HG03571 (cell line): ENCODE data around the gene VPS8.

Experiments used
- ATAC-seq: cut with Tn5 transposase; IDR thresholded peaks from one replicate; pipeline ENCODE4 v1.9.1; 2021; ENCODE audit not compliant: unreplicated experiment

VPS8 gene

GRCh38 chr3:184811663-184811998 is 335 bp upstream of the VPS8 start:
- no peak for ATAC-seq

DNA sequence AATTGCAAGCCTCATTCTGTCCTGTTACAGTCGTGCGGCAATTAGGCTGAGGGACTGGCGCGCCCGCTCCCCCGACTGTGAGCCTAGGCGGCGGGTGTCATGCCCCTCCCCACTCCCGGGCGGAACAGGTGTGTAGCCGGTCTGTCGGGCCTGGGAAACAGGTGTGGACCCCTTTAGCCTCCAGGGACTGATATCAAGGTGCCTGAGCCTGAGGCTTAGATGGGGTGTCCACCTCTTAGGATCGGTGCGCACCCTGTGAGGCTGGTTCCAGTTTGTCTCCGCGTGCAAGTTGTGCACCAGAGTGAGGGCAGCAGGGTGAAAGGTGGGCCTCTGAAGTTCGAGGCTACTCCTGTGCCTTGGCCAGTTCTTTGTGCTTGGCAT is 686 bp downstream of the VPS8 start:
- peak; percentile 30 for ATAC-seq

- no peak for ATAC-seq
These were observed 1.4 kb downstream of the VPS8 start for GRCh38 chr3:184813357-184813756.

GRCh38 chr3:184814214-184814613 is 2.2 kb downstream of the VPS8 start:
- no peak for ATAC-seq

DNA sequence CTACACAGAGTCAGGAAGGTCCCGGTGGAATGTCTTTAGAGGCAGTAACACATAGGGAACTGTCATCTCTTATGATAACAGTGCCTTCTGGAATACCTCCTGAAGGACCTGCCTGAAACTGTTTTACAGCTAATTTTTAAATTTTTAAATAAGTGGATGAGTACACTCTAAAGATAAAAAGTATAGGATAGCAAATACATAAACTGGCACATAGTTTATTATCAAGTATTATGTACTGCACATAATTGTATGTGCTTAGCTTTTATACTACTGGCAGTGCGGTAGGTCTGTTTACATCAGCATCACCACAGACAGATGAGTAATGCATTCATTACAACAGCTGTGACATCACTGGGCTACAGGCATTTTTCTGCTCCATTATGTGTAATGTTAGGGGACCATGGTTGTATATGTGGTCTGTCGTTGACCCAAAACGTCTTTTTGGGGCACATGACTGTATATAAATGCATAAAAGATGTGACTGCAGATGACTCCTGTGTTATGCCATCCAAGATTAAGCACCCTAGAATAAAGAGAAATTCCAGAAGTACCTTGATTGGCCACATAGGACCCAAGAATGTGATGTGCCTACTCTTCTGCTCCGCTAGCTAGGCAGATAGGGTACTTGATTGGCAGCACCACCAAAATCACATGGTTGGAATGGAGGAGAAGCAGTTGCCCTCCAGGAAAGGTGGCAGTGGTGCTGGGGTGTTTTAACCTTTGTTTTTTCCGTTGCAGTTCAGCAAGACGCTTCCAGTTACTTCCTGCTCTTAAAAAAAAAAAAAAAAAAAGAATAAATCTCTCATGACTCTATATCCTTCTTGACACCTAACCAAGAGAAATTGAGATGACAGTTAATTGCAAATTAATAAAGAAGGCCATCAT is 3.3 kb downstream of the VPS8 start:
- no peak for ATAC-seq

DNA sequence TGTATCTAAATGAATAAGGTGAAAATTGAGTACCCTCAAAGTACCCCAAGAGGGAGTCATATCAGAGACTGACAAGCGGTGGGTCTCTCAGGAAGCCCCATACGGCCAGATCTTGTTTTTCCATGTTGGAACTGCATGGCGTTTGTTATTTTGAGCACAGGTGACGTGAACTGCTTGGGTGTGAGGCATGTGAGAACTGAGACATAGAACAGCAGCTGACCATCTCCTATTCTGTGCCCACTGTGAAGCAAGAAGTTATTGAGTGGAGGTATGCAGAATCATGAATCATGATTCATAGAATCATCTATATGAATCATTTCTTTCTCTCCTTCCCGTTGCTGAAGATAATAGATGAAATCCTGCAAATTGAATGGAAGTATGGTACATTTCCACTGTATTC is 4.6 kb downstream of the VPS8 start:
- no peak for ATAC-seq

DNA sequence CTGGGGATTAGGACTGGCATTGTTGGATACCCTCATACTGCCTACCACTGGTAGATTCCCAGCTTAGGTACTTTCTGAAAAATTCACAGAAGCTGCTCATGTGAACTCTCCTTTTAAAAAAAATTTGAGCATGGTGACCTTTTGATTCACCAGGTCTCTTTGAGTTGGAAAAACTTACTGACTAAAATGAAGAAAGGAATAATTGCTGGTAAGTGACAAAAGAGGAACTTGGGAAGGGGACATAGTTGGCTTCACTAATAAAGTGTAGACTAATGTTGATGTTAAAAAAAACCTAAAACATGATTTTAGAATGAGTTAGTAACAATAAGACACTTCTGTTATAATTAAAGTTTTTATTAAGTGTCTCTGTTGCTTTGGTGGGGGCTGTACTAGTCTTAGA is 8.6 kb downstream of the VPS8 start:
- no peak for ATAC-seq

DNA sequence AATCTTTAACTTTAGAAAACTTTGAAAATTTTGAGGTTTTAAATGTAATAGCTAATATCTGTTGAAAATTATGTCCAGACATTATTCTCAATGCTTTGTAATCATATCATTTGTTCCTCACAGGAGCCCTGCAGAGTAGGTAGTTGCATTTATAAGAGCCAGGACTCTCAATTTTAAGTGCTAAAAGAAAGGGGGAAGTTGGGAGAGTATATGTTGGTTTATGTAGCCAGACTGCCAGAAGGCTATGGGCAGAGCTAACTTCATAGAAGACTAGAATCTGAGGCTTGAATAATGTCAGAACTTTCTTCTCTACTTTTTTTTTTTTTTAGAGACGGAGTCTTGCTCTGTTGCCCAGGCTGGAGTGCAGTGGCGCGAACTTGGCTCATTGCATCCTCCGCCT is 9.1 kb downstream of the VPS8 start:
- ATAC-seq: no peak

- ATAC-seq: no peak
These were observed 10.1 kb downstream of the VPS8 start for GRCh38 chr3:184822081-184822480.

DNA sequence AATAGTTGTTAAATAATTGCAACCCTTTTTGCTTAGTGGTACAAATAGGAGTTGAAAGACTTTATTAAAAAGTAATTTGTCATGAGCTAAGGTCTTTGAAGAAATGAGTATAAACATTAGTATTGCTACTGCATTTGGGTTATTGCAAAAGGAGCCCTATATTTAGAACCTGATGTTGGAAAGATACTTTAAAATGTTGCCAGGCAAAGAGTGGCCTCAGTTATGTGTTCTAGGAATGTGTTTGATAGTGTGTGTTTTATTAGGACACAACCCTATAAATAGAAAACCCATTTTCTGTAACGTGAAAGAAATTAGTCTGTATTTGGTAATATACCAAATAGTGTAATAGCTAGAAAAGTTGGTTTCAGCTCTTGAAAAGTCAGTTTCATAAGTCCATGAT is 10.7 kb downstream of the VPS8 start:
- ATAC-seq: no peak

DNA sequence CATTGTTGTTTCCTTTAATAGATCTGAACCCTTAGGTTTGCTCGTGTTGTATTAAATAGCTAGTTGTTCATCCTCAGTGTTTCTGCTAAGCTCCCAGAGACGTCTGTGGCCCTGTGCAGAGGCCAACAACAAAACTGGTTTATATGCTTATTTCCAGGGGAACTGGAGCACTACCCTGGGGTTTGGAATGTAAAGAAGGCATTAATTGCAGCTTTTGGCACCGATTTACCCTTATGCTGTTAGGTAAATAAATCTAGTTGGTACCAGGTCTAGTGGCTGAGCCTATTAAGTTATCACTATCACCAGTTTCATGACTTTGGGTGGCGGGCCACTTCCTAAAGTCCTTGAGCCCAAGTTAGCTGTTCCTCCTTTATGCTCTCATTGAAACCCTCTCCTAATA is 12.0 kb downstream of the VPS8 start:
- no peak for ATAC-seq

DNA sequence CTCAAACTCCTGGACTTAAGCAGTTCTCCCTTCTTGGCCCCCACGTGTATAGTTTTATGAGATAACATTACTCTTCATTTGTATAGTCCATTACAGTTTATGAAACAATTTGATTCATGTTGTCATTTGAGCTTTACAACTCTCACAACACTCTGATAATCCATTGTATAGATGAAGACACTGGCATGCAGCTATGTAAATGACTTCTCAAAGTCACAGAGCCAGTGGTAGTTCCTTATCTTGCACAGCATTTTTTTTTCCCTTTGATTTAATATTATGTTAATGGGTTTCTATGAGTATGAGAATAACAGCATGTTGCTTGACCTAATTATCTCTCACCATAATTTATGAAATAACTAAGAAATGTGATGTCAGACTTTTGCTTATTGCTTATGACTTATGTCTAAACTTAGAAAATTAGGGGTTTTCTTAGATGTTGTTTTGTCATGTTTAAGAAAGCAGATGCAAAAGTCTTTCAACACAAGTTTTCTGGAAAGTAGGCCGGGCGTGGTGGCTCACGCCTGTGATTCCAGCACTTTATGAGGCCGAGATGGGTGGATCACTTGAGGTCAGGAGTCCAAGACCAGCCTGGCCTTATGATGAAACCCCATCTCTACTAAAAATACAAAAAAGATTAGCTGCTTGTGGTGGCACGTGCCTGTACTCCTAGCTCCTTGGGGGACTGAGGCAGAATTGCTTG is 13.3 kb downstream of the VPS8 start:
- ATAC-seq: no peak

DNA sequence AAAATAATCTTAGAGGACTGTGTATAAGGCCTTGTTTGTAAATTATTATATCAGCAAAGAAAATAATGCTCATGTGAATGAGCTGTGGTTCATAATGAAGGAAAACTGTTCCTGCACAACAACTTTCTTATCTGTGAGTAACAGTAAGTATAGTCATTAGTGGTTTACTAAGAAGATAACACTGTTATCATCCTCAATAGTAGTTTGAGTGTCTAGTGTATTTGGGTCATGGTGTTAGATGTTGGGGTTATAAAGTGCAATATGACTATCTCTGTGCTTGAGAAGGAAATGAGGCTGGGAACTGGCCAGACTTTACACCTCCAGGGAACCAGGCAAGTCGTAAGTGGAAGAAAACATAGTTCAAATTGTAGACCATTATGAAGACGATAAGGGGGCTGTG is 15.6 kb downstream of the VPS8 start:
- no peak for ATAC-seq

DNA sequence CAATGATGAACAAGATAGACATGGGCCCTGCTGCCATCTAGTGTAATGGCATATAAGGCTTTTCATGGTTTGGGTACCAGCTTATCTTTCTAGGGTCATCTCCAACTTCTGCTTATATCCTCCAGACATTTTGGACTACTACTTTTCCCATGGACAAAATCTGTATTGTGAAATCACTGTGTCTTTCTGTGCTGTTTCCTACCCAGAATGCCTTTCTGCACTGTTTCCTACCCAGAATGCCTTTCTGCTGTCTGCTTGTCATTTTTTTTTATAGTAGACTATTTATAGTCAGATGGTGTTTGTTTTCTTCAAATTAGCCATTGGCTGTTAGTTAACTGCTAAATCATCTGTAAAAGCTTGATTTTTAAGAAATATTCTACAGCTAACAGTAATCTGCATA is 20.1 kb downstream of the VPS8 start:
- no peak for ATAC-seq

GRCh38 chr3:184832903-184833302 is 20.9 kb downstream of the VPS8 start:
- no peak for ATAC-seq

GRCh38 chr3:184836090-184836822 is 24.3 kb downstream of the VPS8 start:
- ATAC-seq: no peak

- ATAC-seq: no peak
These were observed 30.5 kb downstream of the VPS8 start for GRCh38 chr3:184842433-184842832.

DNA sequence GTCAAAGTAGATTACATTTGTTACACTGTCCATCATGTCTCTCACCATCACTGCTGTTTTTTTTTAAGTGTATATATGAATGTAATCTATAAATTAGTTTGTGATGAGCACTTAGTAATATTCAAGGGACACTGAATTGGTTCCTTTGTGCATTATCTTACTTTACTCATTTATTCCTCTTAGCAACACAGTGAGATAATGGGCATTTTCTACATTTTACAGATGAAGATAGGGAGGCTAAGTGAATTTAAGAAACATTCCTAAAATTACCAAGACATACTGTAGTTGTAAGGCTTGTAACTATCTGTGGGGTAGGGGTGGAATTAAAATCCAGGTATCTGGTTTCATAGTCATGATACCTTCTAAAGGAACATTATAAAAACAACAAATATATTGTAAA is 33.9 kb downstream of the VPS8 start:
- ATAC-seq: no peak

- no peak for ATAC-seq
These were observed 34.5 kb downstream of the VPS8 start for GRCh38 chr3:184846496-184846895.

DNA sequence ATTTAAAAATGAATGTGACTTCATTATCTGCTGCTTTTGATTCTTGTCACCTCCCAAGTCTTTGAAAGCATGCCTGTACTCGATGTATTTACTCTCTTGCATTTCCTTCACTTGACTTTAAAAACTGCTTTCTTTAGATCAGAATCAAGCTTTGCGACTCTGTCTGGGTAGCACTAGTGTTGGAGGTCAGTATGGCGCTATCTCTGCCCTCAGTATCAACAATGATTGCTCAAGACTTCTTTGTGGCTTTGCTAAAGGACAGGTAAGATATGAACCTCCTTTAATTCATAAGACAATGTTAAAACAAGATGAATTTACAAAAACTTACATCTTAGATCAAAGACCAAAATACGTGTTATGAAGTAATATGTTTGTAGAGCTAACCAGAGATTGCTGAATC is 37.0 kb downstream of the VPS8 start:
- ATAC-seq: no peak

DNA sequence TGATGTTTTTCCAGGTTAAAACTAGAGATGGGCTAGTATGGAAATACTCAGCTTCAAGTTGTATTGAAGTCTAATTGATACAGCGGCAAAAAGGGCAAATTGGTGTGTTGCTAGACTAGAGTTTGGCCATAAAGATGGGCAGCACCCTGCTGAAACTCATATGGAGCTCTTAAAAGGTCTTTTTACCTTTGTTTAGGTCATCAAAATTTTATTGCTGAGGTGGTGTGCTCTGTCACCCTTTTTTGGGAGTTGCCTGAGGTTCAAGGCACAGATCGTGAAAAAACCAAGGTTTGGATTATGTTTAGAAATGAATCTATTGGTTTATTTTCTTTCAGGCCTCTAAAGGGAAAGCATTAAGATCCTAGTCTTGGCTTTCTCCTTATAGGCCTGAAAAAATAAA is 38.2 kb downstream of the VPS8 start:
- no peak for ATAC-seq

- ATAC-seq: no peak
These were observed 45.1 kb downstream of the VPS8 start for GRCh38 chr3:184857099-184857498.
